Brain microvascular endothelial cell (primary cell): ENCODE results near the gene DAB2IP.

Source experiments
- DNase-seq: peaks from one replicate; pipeline ENCODE4 v3.0.0-alpha.2; 2020
- H3K27ac ChIP-seq: fragments of 250-450 bp; sonication (Bioruptor Pico); 2 replicates; pipeline ENCODE4 v1.5.1; 2020; ENCODE audit warnings: mild to moderate bottlenecking, moderate library complexity
- H3K27me3 ChIP-seq: fragments of 250-450 bp; sonication (Bioruptor Pico); replicated peaks from 2 replicates; pipeline ENCODE4 v1.5.1; 2020; ENCODE audit warnings: mild to moderate bottlenecking
- H3K36me3 ChIP-seq: fragments of 250-450 bp; sonication (Bioruptor Pico); replicated peaks from 2 replicates; pipeline ENCODE4 v1.5.1; 2020; ENCODE audit warnings: mild to moderate bottlenecking
- H3K4me3 ChIP-seq: 2 replicates; pipeline ENCODE4 v1.5.1; 2011; ENCODE audit warnings: low read depth, mild to moderate bottlenecking, control low read depth, low read length, moderate library complexity
- in situ Hi-C: cut with HindIII; loops from 2 replicates; pipeline ENCODE4 v1.10.0; 2017; ENCODE audit warnings: low sequenced_read_pairs, low pct_ligation_motif_present
- TF ChIP-seq, protein P1 (sequence below): IDR thresholded peaks from 2 replicates; pipeline ENCODE4 v1.5.1; 2011; ENCODE audit warnings: low read depth, mild to moderate bottlenecking, moderate library complexity, low read length, control low read depth, inconsistent platforms; ENCODE audit errors: missing control alignments

DAB2IP gene

DNA sequence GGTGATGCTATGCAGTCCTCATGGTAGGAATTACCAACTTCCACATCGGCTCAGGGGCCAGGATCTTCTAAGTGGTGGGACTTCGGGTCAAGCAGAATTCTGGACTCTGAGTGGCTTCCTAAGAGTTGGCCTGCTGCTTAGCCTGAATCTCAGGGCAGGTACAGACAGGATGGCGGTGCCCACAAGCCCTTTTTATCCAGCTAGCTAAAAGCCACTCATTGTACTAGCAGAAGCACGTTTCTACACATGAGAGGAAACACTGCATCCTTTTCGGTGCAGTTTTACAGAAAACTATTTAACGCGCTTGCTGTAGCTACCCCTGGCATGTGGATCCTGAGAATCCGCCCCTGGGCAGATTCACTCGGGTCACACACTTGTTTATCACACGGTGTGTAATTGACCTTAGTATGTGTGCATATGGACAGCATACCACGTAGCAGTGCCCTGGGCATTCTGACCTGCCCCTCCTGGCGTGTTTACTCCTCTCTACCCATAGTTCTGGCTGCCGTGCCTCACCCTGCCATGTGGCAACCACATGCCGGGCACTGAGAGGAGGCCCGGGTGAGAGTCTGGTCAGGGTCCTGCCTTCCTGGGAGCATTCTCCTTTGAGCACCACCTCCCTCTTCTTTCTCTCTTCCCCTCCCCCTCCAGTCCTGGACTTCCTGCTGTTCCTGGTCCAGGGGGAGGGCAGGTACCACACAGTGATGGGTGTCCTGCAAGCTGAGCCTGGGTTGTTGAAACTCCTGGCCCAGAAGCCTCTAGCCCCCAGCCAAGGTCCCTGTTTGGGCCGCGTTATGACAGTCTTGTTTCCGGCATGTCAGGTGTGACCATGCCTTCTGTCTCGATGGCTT lies 65.9 kb downstream of the DAB2IP start:
- TF ChIP-seq, protein P1, sequence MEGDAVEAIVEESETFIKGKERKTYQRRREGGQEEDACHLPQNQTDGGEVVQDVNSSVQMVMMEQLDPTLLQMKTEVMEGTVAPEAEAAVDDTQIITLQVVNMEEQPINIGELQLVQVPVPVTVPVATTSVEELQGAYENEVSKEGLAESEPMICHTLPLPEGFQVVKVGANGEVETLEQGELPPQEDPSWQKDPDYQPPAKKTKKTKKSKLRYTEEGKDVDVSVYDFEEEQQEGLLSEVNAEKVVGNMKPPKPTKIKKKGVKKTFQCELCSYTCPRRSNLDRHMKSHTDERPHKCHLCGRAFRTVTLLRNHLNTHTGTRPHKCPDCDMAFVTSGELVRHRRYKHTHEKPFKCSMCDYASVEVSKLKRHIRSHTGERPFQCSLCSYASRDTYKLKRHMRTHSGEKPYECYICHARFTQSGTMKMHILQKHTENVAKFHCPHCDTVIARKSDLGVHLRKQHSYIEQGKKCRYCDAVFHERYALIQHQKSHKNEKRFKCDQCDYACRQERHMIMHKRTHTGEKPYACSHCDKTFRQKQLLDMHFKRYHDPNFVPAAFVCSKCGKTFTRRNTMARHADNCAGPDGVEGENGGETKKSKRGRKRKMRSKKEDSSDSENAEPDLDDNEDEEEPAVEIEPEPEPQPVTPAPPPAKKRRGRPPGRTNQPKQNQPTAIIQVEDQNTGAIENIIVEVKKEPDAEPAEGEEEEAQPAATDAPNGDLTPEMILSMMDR = no peak
- H3K27ac ChIP-seq = no peak overlapping the region
- no peaks in the 10 kb centered on the region for H3K27me3 ChIP-seq
- H3K36me3 ChIP-seq = no peaks in the 10 kb centered on the region
- no peak for DNase-seq
- H3K4me3 ChIP-seq = no peak overlapping the region
- in situ Hi-C loops = no loop called here

DNA sequence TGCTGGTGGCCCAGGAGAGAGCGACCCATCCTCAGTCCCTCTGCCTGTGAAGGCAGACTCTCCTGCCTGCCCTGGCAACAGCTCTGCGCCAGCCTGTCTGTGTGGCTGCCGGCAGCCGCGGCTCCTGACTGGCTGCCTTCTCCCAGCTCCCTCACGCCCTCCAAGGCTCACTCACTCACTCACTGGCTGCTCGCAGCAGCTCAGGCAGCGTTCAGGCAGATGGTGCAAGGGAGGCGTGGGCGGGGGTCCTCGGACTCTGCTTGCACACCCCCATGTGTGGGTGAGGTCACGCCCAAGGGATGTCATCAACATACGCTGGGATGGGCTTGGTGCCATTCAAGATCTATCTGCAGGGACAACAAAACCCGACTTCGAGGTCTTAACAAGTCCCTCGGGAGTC lies 66.7 kb downstream of the DAB2IP start:
- H3K27ac ChIP-seq = no peak overlapping the region
- H3K27me3 ChIP-seq = no peaks in the 10 kb centered on the region
- no peaks in the 10 kb centered on the region for H3K36me3 ChIP-seq
- no peak overlapping the region for H3K4me3 ChIP-seq
- TF ChIP-seq, protein P1 = no peak
- DNase-seq = no peak
- in situ Hi-C loops = no loop called here

DNA sequence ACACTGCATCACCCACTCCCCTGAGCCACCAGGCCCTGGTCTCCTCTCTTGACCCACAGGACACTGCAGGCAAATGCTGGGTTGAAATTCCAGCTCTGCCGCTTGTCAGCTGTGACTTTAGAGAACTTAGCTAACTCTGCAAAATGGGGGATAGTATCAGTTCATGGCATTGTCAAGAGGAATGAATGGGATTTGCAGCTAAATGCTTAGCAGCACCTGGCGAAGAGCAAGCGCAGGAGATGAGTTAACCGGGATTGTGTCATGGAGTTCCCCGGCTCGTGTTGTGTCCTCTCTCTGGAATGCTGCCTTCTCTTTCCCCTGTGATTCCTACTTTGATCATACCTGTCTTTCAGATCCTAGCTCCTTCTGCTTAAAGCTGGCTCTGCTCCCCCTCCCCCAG lies 67.1 kb downstream of the DAB2IP start:
- H3K27me3 ChIP-seq = no peaks in the 10 kb centered on the region
- H3K27ac ChIP-seq = no peak overlapping the region
- H3K4me3 ChIP-seq = no peak overlapping the region
- in situ Hi-C loops = no loop called here
- DNase-seq = no peak
- TF ChIP-seq, protein P1 = no peak
- H3K36me3 ChIP-seq = no peaks in the 10 kb centered on the region

DNA sequence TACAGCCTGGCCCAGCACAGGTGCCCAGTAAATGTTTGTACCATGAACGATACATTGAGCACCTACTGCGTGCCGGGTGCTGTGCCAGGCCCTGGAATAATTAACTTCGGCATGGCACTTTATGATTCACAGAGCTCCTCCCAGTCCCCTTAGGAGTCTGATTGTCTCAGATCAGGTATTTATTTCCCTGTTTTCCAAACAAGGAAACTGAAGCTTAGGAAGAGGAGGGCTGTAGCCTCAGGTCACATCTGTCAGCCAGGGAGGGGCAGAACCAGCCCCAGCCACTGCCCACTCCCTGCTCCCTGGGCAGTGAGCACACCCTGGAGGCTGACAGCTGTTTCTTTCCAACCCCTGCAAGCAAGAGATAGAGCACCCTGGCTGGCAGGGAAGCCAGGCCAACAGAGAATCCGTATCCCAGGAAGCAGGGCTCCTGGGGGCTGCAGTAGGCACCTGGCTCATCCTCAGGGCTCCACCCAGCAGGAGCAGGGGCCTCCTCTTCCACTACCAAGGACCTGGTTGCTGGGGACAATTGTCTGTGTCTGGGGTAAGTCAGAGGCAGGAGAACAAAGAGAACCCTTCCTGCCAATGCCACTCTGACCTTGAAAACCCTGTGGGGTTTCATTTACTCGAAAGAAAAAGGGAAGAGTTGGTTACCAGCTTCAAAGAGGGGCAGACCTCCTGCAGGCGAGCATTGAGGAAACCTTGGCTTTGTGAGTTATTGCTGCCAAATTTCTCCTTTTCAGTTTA lies 69.0 kb downstream of the DAB2IP start:
- in situ Hi-C loops = no loop called here
- no peaks in the 10 kb centered on the region for H3K27me3 ChIP-seq
- H3K36me3 ChIP-seq = no peaks in the 10 kb centered on the region
- H3K27ac ChIP-seq = no peak overlapping the region
- H3K4me3 ChIP-seq = no peak overlapping the region
- TF ChIP-seq, protein P1 = no peak
- DNase-seq = no peak

DNA sequence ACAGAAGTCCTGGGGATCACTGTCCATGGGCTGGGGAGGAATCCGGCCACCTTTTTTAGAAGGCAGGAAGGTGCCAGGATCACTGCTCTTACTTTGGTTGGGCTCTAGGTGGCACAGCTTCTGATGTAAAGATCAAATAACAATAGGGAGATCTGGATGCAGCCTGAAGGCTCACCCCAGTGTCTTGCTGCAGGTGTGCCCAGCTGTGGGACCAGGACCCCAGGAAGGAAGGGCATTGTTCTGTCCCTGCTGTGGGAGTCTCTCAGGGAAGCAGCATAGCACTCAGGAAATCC lies 69.6 kb downstream of the DAB2IP start:
- TF ChIP-seq, protein P1 = peak; percentile 43
- H3K4me3 ChIP-seq = no peak overlapping the region
- in situ Hi-C loops = no loop called here
- DNase-seq = no peak
- H3K36me3 ChIP-seq = no peaks in the 10 kb centered on the region
- no peak overlapping the region for H3K27ac ChIP-seq
- no peaks in the 10 kb centered on the region for H3K27me3 ChIP-seq

DNA sequence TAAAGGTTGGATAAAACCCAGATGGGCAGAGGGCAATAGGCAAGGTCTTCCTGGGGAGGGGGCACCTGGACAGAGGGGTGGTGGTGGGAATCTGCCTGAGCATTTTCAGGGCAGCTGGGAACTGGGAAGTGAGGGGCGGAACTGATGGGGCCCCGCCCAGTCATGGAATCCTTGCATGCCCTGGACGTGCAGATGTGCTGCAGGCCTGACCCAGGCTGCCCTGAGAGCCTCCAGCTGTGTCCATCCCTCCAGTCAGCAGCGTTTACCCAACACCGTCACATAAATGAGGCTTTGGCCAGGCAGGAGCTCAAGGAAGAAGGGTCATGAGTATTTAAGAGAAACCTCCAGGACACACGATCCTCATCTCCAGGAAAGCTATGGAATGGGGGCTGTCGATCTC lies 70.3 kb downstream of the DAB2IP start:
- TF ChIP-seq, protein P1 = no peak
- Histone ChIP-seq H3K27me3 (no peaks in the 10 kb centered on the region), H3K27ac (no peak overlapping the region), H3K36me3 (no peaks in the 10 kb centered on the region), H3K4me3 (no peak overlapping the region)
- DNase-seq = no peak
- in situ Hi-C loops = no loop called here
